Osteocyte (in vitro differentiated cells): ENCODE results near the gene CCDC66. TPM values are rescaled to one million over a fixed set of nuclear protein-coding genes. Genes with fewer than 3 reads are reported as not detected.
"Not testable (repeated sequence)": the region's sequence is repeated elsewhere in the genome, so short reads cannot be mapped to it uniquely, and the experiment has no call there.

Source experiments
- DNase-seq: peaks from one replicate; pipeline ENCODE4 v3.0.0; 2021; ENCODE audit warnings: mixed read lengths; ENCODE audit not compliant: unreplicated experiment; ENCODE audit errors: extremely low spot score
- H3K27ac Mint-ChIP-seq: one replicate; pipeline ENCODE4 v1.8.0; 2021; ENCODE audit warnings: mild to moderate bottlenecking, mixed read lengths; ENCODE audit not compliant: unreplicated experiment
- H3K27me3 Mint-ChIP-seq: one replicate; pipeline ENCODE4 v1.8.0; 2021; ENCODE audit warnings: mixed read lengths; ENCODE audit not compliant: unreplicated experiment
- H3K36me3 Mint-ChIP-seq: one replicate; pipeline ENCODE4 v1.8.0; 2021; ENCODE audit warnings: mixed read lengths; ENCODE audit not compliant: unreplicated experiment
- H3K4me1 Mint-ChIP-seq: one replicate; pipeline ENCODE4 v1.8.0; 2021; ENCODE audit warnings: mixed read lengths; ENCODE audit not compliant: unreplicated experiment
- H3K4me3 Mint-ChIP-seq: one replicate; pipeline ENCODE4 v1.8.0; 2021; ENCODE audit warnings: mild to moderate bottlenecking, moderate library complexity, mixed read lengths; ENCODE audit not compliant: unreplicated experiment
- H3K9me3 Mint-ChIP-seq: one replicate; pipeline ENCODE4 v1.8.0; 2021; ENCODE audit warnings: mixed read lengths; ENCODE audit not compliant: unreplicated experiment
- CTCF ChIP-seq: fragments of 200-600 bp; sonication (generic); IDR thresholded peaks from 2 replicates; pipeline ENCODE4 v1.5.0; 2021; ENCODE audit warnings: antibody characterized with exemption, mild to moderate bottlenecking, moderate library complexity
- total RNA-seq: library from RNA; stranded (reverse); gene quantifications from 2 replicates; pipeline ENCODE4 v1.2.1, GENCODE V29; 2021

Gene CCDC66
- total RNA-seq, 1 donor from 2014 or later, result 24.3 TPM

- H3K36me3 Mint-ChIP-seq, result peaks cover 16% of the 10 kb centered on the region
- no peak overlapping the region for H3K27ac Mint-ChIP-seq
- H3K9me3 Mint-ChIP-seq, result no peaks in the 10 kb centered on the region
- no peak overlapping the region for H3K4me3 Mint-ChIP-seq
- peaks cover 4% of the 10 kb centered on the region for H3K4me1 Mint-ChIP-seq
- no peak for TF ChIP-seq CTCF
- no peak for DNase-seq
- H3K27me3 Mint-ChIP-seq, result no peaks in the 10 kb centered on the region
Measured at GRCh38 chr3:56591262-56591661, 34.3 kb downstream of the CCDC66 start.

GRCh38 chr3:56593455-56594158 is 36.6 kb downstream of the CCDC66 start:
- TF ChIP-seq CTCF, result no peak
- peaks cover 23% of the 10 kb centered on the region for H3K36me3 Mint-ChIP-seq
- no peaks in the 10 kb centered on the region for H3K27me3 Mint-ChIP-seq
- H3K4me3 Mint-ChIP-seq, result no peak overlapping the region
- no peak overlapping the region for H3K27ac Mint-ChIP-seq
- peaks cover 4% of the 10 kb centered on the region for H3K4me1 Mint-ChIP-seq
- DNase-seq, result no peak
- peaks cover 5% of the 10 kb centered on the region for H3K9me3 Mint-ChIP-seq

- Mint-ChIP-seq H3K4me3 (no peak overlapping the region), H3K36me3 (peaks cover 44% of the 10 kb centered on the region), H3K27me3 (no peaks in the 10 kb centered on the region), H3K9me3 (peaks cover 6% of the 10 kb centered on the region), H3K4me1 (peaks cover 4% of the 10 kb centered on the region), H3K27ac (no peak overlapping the region)
- no peak for TF ChIP-seq CTCF
- DNase-seq, result no peak
Measured at GRCh38 chr3:56595975-56596840, 39.2 kb downstream of the CCDC66 start.

GRCh38 chr3:56608479-56608878 is 51.5 kb downstream of the CCDC66 start:
- not testable (repeated sequence) for H3K4me3 Mint-ChIP-seq, H3K27ac Mint-ChIP-seq, DNase-seq, H3K4me1 Mint-ChIP-seq, H3K27me3 Mint-ChIP-seq
- H3K9me3 Mint-ChIP-seq, result peaks cover 16% of the 10 kb centered on the region
- peaks cover 64% of the 10 kb centered on the region for H3K36me3 Mint-ChIP-seq

GRCh38 chr3:56610669-56611335 is 53.8 kb downstream of the CCDC66 start:
- no peak for DNase-seq
- no peak overlapping the region for H3K4me3 Mint-ChIP-seq

More at GRCh38 chr3:56610669-56611335, 53.8 kb downstream of the CCDC66 start:
- no peak for TF ChIP-seq CTCF
- H3K36me3 Mint-ChIP-seq, result peaks cover 53% of the 10 kb centered on the region
- H3K27ac Mint-ChIP-seq, result no peak overlapping the region
- H3K27me3 Mint-ChIP-seq, result no peaks in the 10 kb centered on the region
- H3K4me1 Mint-ChIP-seq, result no peaks in the 10 kb centered on the region
- H3K9me3 Mint-ChIP-seq, result peaks cover 15% of the 10 kb centered on the region
